GM12878 (cell line): Measurements from ENCODE around the gene MAP2K7. TPM values are rescaled to one million over a fixed set of nuclear protein-coding genes. Genes with fewer than 3 reads are reported as not detected.

ENCODE experiments used
- BCLAF1 ChIP-seq: fragments of 450-650 bp; IDR thresholded peaks from 2 replicates; pipeline ENCODE4 v1.6.1; 2017; ENCODE audit warnings: antibody characterized with exemption, mild to moderate bottlenecking, moderate library complexity
- DPF2 ChIP-seq: fragments of 450-650 bp; IDR thresholded peaks from 2 replicates; pipeline ENCODE4 v1.6.1; 2017; ENCODE audit warnings: mild to moderate bottlenecking
- IRF3 ChIP-seq: fragments of 450-650 bp; IDR thresholded peaks from 2 replicates; pipeline ENCODE4 v1.6.1; 2014; ENCODE audit warnings: mild to moderate bottlenecking
- MEF2B ChIP-seq: fragments of 450-650 bp; IDR thresholded peaks from 2 replicates; pipeline ENCODE4 v1.6.1; 2018; ENCODE audit warnings: mild to moderate bottlenecking, moderate library complexity; ENCODE audit not compliant: partially characterized antibody, poor library complexity, severe bottlenecking
- NBN ChIP-seq: fragments of 450-650 bp; IDR thresholded peaks from 2 replicates; pipeline ENCODE4 v1.6.1; 2016
- NFYB ChIP-seq: IDR thresholded peaks from 2 replicates; pipeline ENCODE4 v1.6.1; 2011; ENCODE audit warnings: low read depth, mild to moderate bottlenecking, low read length, improper control_type of control experiment, moderate library complexity; ENCODE audit not compliant: insufficient read depth
- PBX3 ChIP-seq: IDR thresholded peaks from 2 replicates; pipeline ENCODE4 v1.6.1; 2011; ENCODE audit warnings: mild to moderate bottlenecking, low read depth, low read length, moderate library complexity; ENCODE audit not compliant: insufficient replicate concordance
- PML ChIP-seq: IDR thresholded peaks from 2 replicates; pipeline ENCODE4 v1.6.1; 2012; ENCODE audit warnings: low read length, inconsistent platforms
- POLR2A ChIP-seq: IDR thresholded peaks from 2 replicates; pipeline ENCODE4 v1.6.1; 2011; ENCODE audit warnings: low read depth, mild to moderate bottlenecking, low read length
- RBBP5 ChIP-seq: fragments of 200-600 bp; sonication (generic); conservative IDR thresholded peaks from 2 replicates; pipeline ENCODE4 v1.6.1; 2016
- RFX5 ChIP-seq: IDR thresholded peaks from 2 replicates; pipeline ENCODE4 v1.6.1; 2011; ENCODE audit warnings: low read depth, low read length, improper control_type of control experiment
- TARDBP ChIP-seq: IDR thresholded peaks from 2 replicates; pipeline ENCODE4 v1.6.1; 2016; ENCODE audit warnings: borderline replicate concordance
- ZNF207 ChIP-seq: fragments of 450-650 bp; IDR thresholded peaks from 2 replicates; pipeline ENCODE4 v1.6.1; 2014; ENCODE audit warnings: antibody characterized with exemption, mild to moderate bottlenecking, borderline replicate concordance
- polyA plus RNA-seq, 11 experiments: library from polyadenylated mRNA; depleted of rRNA in 4 of 11; unstranded in 6 of 11; stranded (reverse) in 5 of 11; fragments of >200 nt; fragmentation: Nextera tagmentation in 4 of 11; fragmentation: Illumina TruSeq in 1 of 11; extraction: Ambion mirVana in 4 of 11; extraction: Trizol in 1 of 11; gene quantifications; 1 replicate in 1 of 11; 2 replicates in 10 of 11; pipeline versions ENCODE4 v1.2.1 to v1.2.3, GENCODE V29; 2011 to 2016; ENCODE audit warnings: inconsistent platforms in 2 of 11, missing spikeins in 2 of 11, low read depth in 1 of 11
- total RNA-seq, 4 experiments: library from RNA; depleted of rRNA in 3 of 4; stranded (reverse); fragments of >200 nt in 3 of 4; fragmentation: Illumina TruSeq in 1 of 4; extraction: Trizol in 1 of 4; gene quantifications; 2 replicates each; pipeline versions ENCODE4 v1.2.1 to v1.2.3, GENCODE V29; 2013 to 2021
- TF ChIP-seq, protein P1 (sequence below): fragments of 450-650 bp; IDR thresholded peaks from 2 replicates; pipeline ENCODE4 v1.6.1; 2017; ENCODE audit warnings: borderline replicate concordance
- TF ChIP-seq, protein P2 (sequence below): IDR thresholded peaks from 2 replicates; pipeline ENCODE4 v1.6.1; 2011; ENCODE audit warnings: borderline replicate concordance, low read depth, mild to moderate bottlenecking, moderate library complexity, mixed read lengths, low read length; ENCODE audit not compliant: insufficient read depth; ENCODE audit errors: extremely low read length
- TF ChIP-seq, protein P3 (sequence below): fragments of 450-650 bp; IDR thresholded peaks from 2 replicates; pipeline ENCODE4 v1.6.1; 2018; ENCODE audit warnings: borderline replicate concordance, mild to moderate bottlenecking; ENCODE audit not compliant: partially characterized antibody

MAP2K7 gene
- total and polyA plus RNA-seq, 10 of the 15 experiments (the other 5 are each of a cell fraction or from before 2014, with no cell fraction given): 0.34 to 32.2 (median 6.7) TPM

- TF ChIP-seq, protein P1, sequence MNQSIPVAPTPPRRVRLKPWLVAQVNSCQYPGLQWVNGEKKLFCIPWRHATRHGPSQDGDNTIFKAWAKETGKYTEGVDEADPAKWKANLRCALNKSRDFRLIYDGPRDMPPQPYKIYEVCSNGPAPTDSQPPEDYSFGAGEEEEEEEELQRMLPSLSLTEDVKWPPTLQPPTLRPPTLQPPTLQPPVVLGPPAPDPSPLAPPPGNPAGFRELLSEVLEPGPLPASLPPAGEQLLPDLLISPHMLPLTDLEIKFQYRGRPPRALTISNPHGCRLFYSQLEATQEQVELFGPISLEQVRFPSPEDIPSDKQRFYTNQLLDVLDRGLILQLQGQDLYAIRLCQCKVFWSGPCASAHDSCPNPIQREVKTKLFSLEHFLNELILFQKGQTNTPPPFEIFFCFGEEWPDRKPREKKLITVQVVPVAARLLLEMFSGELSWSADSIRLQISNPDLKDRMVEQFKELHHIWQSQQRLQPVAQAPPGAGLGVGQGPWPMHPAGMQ: no peak
- TF ChIP-seq PML (no peak), IRF3 (no peak), RFX5 (no peak), RBBP5 (no peak), MEF2B (no peak), POLR2A (no peak), NBN (peak; percentile 92), ZNF207 (0 out of 2 replicates have a peak, but pooled peaks have one; percentile 38), TARDBP (no peak), NFYB (no peak), DPF2 (peak; percentile 40; the same call in 1 of the 2 replicates), BCLAF1 (no peak), PBX3 (peak; percentile 76)
- TF ChIP-seq, protein P2, sequence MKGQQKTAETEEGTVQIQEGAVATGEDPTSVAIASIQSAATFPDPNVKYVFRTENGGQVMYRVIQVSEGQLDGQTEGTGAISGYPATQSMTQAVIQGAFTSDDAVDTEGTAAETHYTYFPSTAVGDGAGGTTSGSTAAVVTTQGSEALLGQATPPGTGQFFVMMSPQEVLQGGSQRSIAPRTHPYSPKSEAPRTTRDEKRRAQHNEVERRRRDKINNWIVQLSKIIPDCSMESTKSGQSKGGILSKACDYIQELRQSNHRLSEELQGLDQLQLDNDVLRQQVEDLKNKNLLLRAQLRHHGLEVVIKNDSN: no peak
- TF ChIP-seq, protein P3, sequence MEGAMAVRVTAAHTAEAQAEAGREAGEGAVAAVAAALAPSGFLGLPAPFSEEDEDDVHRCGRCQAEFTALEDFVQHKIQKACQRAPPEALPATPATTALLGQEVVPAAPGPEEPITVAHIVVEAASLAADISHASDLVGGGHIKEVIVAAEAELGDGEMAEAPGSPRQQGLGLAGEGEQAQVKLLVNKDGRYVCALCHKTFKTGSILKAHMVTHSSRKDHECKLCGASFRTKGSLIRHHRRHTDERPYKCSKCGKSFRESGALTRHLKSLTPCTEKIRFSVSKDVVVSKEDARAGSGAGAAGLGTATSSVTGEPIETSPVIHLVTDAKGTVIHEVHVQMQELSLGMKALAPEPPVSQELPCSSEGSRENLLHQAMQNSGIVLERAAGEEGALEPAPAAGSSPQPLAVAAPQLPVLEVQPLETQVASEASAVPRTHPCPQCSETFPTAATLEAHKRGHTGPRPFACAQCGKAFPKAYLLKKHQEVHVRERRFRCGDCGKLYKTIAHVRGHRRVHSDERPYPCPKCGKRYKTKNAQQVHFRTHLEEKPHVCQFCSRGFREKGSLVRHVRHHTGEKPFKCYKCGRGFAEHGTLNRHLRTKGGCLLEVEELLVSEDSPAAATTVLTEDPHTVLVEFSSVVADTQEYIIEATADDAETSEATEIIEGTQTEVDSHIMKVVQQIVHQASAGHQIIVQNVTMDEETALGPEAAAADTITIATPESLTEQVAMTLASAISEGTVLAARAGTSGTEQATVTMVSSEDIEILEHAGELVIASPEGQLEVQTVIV: no peak
Measured at GRCh38 chr19:7920519-7921301, 17.0 kb downstream of the MAP2K7 start (continued).
